ENCODE data around the gene PTPRF. TPM values are rescaled to one million over a fixed set of nuclear protein-coding genes. Genes with fewer than 3 reads are reported as not detected.

The PTPRF gene
- total and polyA plus RNA-seq, 9 donors = 24.4 to 165 (median 76.8) TPM

GRCh38 chr1:43570277-43570676 lies 39.6 kb downstream of the PTPRF start:
- Histone ChIP-seq H3K4me1 (ENCODE audit: insufficient read depth) (peaks cover 6% of the 10 kb centered on the region), H3K36me3 (no peaks in the 10 kb centered on the region), H3K27ac (no peak overlapping the region), H3K4me3 (no peak overlapping the region), H3K9me3 (no peaks in the 10 kb centered on the region), H3K27me3 (no peaks in the 10 kb centered on the region)
- intact Hi-C loops (cut with DNase I) = loop anchor here in 1 of 4 donors (5.0 kb wide), 1 partner anchor 38 kb away; the partner anchor contains the start of gene PTPRF
- whole genome bisulfite sequencing, 3 donors = 87 to 94% (median 94%) methylated on average over 9 of the region's 9 CpGs
- TF ChIP-seq CTCF (IDR thresholded peaks at IDR 0.05) = no peak
- no peak for TF ChIP-seq POLR2A (IDR thresholded peaks at IDR 0.05)
- no peak for TF ChIP-seq EP300 (IDR thresholded peaks at IDR 0.05)
- no peak for DNase-seq

- Histone ChIP-seq H3K36me3 (no peaks in the 10 kb centered on the region), H3K27ac (no peak overlapping the region), H3K9me3 (no peaks in the 10 kb centered on the region), H3K4me3 (no peak overlapping the region), H3K27me3 (no peaks in the 10 kb centered on the region), H3K4me1 (ENCODE audit: insufficient read depth) (peaks cover 6% of the 10 kb centered on the region)
- TF ChIP-seq CTCF (IDR thresholded peaks at IDR 0.05) (no peak), EP300 (IDR thresholded peaks at IDR 0.05) (no peak), POLR2A (IDR thresholded peaks at IDR 0.05) (no peak)
- no peak for DNase-seq
- intact Hi-C loops (cut with DNase I) = loop anchor here in 1 of 4 donors (5.0 kb wide), 1 partner anchor 38 kb away; the partner anchor contains the start of gene PTPRF
- 83 to 91% (median 90%) methylated on average over 14 of the region's 14 CpGs for WGBS, 3 donors
Measured at GRCh38 chr1:43570715-43571114, 40.0 kb downstream of the PTPRF start.

- no peak overlapping the region for H3K4me3 ChIP-seq
- H3K9me3 ChIP-seq = no peaks in the 10 kb centered on the region
- no peaks in the 10 kb centered on the region for H3K36me3 ChIP-seq
- TF ChIP-seq POLR2A (IDR thresholded peaks at IDR 0.05) = no peak
- TF ChIP-seq CTCF (IDR thresholded peaks at IDR 0.05) = no peak
- no peak for TF ChIP-seq EP300 (IDR thresholded peaks at IDR 0.05)
- no peak overlapping the region for H3K27ac ChIP-seq
- no peak for DNase-seq
- intact Hi-C loops (cut with DNase I) = loop anchor here in 1 of 4 donors (5.0 kb wide), 1 partner anchor 40 kb away; the partner anchor contains the start of gene PTPRF
- 66 to 70% (median 68%) methylated on average over 2 of the region's 2 CpGs for WGBS, 3 donors
- H3K4me1 ChIP-seq (ENCODE audit: insufficient read depth) = peaks cover 4% of the 10 kb centered on the region
- no peaks in the 10 kb centered on the region for H3K27me3 ChIP-seq
Measured at GRCh38 chr1:43572084-43572483, 41.4 kb downstream of the PTPRF start.

GRCh38 chr1:43572538-43572937 lies 41.9 kb downstream of the PTPRF start:
- Histone ChIP-seq H3K36me3 (no peaks in the 10 kb centered on the region), H3K27me3 (no peaks in the 10 kb centered on the region), H3K9me3 (no peaks in the 10 kb centered on the region), H3K4me3 (no peak overlapping the region), H3K4me1 (ENCODE audit: insufficient read depth) (peaks cover 4% of the 10 kb centered on the region), H3K27ac (no peak overlapping the region)
- WGBS, 3 donors = 87 to 90% (median 90%) methylated on average over 9 of the region's 9 CpGs
- DNase-seq = no peak
- intact Hi-C loops (cut with DNase I) = loop anchor here in 1 of 4 donors (5.0 kb wide), 1 partner anchor 40 kb away; the partner anchor contains the start of gene PTPRF
- TF ChIP-seq POLR2A (IDR thresholded peaks at IDR 0.05) = no peak
- TF ChIP-seq EP300 (IDR thresholded peaks at IDR 0.05) = no peak
- TF ChIP-seq CTCF (IDR thresholded peaks at IDR 0.05) = no peak

Measured in ovary (tissue), 9 donors.